Ovary (tissue), 3 donors: ENCODE measurements around the gene BRWD1.

ENCODE experiments used
- POLR2A ChIP-seq: fragments of 450-650 bp; IDR thresholded peaks from one replicate; pipeline ENCODE4 v1.6.1; 2017; ENCODE audit warnings: antibody characterized with exemption, mild to moderate bottlenecking, moderate library complexity
- TF ChIP-seq, protein P1 (sequence below), 3 donors: fragments of 450-650 bp in 2 of 3; fragments of 200-600 bp in 1 of 3; IDR thresholded peaks; one replicate each; pipeline versions ENCODE4 v1.5.1 to v1.8.0; 2016 to 2022; ENCODE audit warnings: antibody characterized with exemption in 3 of 3, mild to moderate bottlenecking in 1 of 3
- donor health status: DM: no; HTN: no; CAD: no.

DNA sequence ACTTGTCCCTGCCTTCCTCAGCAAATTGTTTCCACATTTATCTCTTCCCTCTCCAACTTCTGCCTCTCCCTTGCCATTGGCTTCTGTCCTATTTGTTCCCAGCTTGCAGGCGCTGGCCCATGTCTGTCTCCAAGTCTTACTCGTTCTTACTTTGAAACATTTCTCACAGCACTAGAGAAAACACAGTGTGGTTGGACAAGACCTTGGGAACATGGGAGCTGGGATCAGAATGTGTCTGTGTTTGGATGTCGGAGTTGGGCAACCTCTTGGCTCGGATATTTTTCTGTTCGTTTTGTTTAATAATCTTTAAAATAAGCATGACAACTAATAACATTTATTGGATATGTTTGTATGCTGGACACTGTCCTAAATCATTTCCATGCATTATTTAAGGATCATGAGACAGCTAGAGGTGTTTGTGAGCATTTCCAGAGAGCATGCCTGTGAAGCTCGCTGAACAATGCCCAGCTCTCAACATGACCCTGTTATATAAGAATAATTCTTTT lies 5.9 kb upstream of the BRWD1 start:
- TF ChIP-seq, protein P1, sequence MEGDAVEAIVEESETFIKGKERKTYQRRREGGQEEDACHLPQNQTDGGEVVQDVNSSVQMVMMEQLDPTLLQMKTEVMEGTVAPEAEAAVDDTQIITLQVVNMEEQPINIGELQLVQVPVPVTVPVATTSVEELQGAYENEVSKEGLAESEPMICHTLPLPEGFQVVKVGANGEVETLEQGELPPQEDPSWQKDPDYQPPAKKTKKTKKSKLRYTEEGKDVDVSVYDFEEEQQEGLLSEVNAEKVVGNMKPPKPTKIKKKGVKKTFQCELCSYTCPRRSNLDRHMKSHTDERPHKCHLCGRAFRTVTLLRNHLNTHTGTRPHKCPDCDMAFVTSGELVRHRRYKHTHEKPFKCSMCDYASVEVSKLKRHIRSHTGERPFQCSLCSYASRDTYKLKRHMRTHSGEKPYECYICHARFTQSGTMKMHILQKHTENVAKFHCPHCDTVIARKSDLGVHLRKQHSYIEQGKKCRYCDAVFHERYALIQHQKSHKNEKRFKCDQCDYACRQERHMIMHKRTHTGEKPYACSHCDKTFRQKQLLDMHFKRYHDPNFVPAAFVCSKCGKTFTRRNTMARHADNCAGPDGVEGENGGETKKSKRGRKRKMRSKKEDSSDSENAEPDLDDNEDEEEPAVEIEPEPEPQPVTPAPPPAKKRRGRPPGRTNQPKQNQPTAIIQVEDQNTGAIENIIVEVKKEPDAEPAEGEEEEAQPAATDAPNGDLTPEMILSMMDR (IDR thresholded peaks at IDR 0.05) = no peak
- no peak for TF ChIP-seq POLR2A
